ENCODE measurements around the gene TANGO6. TPM values are rescaled to one million over a fixed set of nuclear protein-coding genes. Genes with fewer than 3 reads are reported as not detected.

The TANGO6 gene
- total RNA-seq, 4 donors from 2014 or later, result 18.4 to 36.0 (median 23.3) TPM

GRCh38 chr16:68887107-68887506 lies 43.8 kb downstream of the TANGO6 start:
- H3K9me3 ChIP-seq, result no peaks in the 10 kb centered on the region
- H3K27ac ChIP-seq, result no peak overlapping the region
- DNase-seq (ENCODE audit: low spot score in 2 of 2), result no peak
- TF ChIP-seq CTCF (IDR thresholded peaks at IDR 0.05) (no peak), POLR2A (IDR thresholded peaks at IDR 0.05) (no peak), EP300 (IDR thresholded peaks at IDR 0.05) (no peak)
- peaks cover 0 to 12% (median 6%) of the 10 kb centered on the region in 4 donors for H3K4me1 ChIP-seq
- WGBS, 2 donors, result 91 to 97% methylated on average over 1 of the region's 1 CpG
- H3K27me3 ChIP-seq, result no peaks in the 10 kb centered on the region
- H3K4me3 ChIP-seq, result no peak overlapping the region
- peaks cover 0 to 27% (median 0%) of the 10 kb centered on the region in 3 donors for H3K36me3 ChIP-seq

GRCh38 chr16:68889508-68890150 lies 46.3 kb downstream of the TANGO6 start:
- H3K27me3 ChIP-seq, result no peaks in the 10 kb centered on the region
- DNase-seq (ENCODE audit: low spot score in 2 of 2), result no peak
- H3K4me3 ChIP-seq, result no peak overlapping the region
- TF ChIP-seq CTCF (IDR thresholded peaks at IDR 0.05) (no peak), POLR2A (IDR thresholded peaks at IDR 0.05) (no peak), EP300 (IDR thresholded peaks at IDR 0.05) (no peak)
- H3K36me3 ChIP-seq, result peaks cover 0 to 17% (median 0%) of the 10 kb centered on the region in 3 donors
- 73 to 79% methylated on average over 3 of the region's 3 CpGs for WGBS, 2 donors
- no peaks in the 10 kb centered on the region for H3K9me3 ChIP-seq
- H3K4me1 ChIP-seq, result peaks cover 0 to 11% (median 4%) of the 10 kb centered on the region in 4 donors
- H3K27ac ChIP-seq, result no peak overlapping the region

- 75 to 90% methylated on average over 8 of the region's 8 CpGs for WGBS, 2 donors
- H3K36me3 ChIP-seq, result peaks cover 0 to 17% (median 0%) of the 10 kb centered on the region in 3 donors
- no peak overlapping the region for H3K27ac ChIP-seq
- no peaks in the 10 kb centered on the region for H3K4me1 ChIP-seq
- DNase-seq (ENCODE audit: low spot score in 2 of 2), result no peak
- no peak overlapping the region for H3K4me3 ChIP-seq
- H3K9me3 ChIP-seq, result no peaks in the 10 kb centered on the region
- no peaks in the 10 kb centered on the region for H3K27me3 ChIP-seq
- TF ChIP-seq CTCF (IDR thresholded peaks at IDR 0.05), result no peak
- no peak for TF ChIP-seq EP300 (IDR thresholded peaks at IDR 0.05)
- no peak for TF ChIP-seq POLR2A (IDR thresholded peaks at IDR 0.05)
Measured at GRCh38 chr16:68892214-68892613, 48.9 kb downstream of the TANGO6 start.

- Histone ChIP-seq H3K36me3 (peaks cover 0 to 17% (median 0%) of the 10 kb centered on the region in 3 donors), H3K27ac (no peak overlapping the region), H3K4me3 (no peak overlapping the region), H3K4me1 (no peaks in the 10 kb centered on the region), H3K9me3 (no peaks in the 10 kb centered on the region), H3K27me3 (no peaks in the 10 kb centered on the region)
- no peak for DNase-seq (ENCODE audit: low spot score in 2 of 2)
- WGBS, 2 donors, result 90 to 92% methylated on average over 2 of the region's 2 CpGs
- no peak for TF ChIP-seq EP300 (IDR thresholded peaks at IDR 0.05)
- no peak for TF ChIP-seq POLR2A (IDR thresholded peaks at IDR 0.05)
- TF ChIP-seq CTCF (IDR thresholded peaks at IDR 0.05), result no peak
Measured at GRCh38 chr16:68892898-68893297, 49.6 kb downstream of the TANGO6 start.

Measured in tibial nerve (tissue), 4 donors.